ENCODE measurements around the gene BABAM2. TPM values are rescaled to one million over a fixed set of nuclear protein-coding genes. Genes with fewer than 3 reads are reported as not detected.
A peak's percentile ranks its signal among the peaks of the same experiment; 100 is the strongest.

Gene BABAM2
- total RNA-seq, 1 donor from 2014 or later = 28.5 TPM

DNA sequence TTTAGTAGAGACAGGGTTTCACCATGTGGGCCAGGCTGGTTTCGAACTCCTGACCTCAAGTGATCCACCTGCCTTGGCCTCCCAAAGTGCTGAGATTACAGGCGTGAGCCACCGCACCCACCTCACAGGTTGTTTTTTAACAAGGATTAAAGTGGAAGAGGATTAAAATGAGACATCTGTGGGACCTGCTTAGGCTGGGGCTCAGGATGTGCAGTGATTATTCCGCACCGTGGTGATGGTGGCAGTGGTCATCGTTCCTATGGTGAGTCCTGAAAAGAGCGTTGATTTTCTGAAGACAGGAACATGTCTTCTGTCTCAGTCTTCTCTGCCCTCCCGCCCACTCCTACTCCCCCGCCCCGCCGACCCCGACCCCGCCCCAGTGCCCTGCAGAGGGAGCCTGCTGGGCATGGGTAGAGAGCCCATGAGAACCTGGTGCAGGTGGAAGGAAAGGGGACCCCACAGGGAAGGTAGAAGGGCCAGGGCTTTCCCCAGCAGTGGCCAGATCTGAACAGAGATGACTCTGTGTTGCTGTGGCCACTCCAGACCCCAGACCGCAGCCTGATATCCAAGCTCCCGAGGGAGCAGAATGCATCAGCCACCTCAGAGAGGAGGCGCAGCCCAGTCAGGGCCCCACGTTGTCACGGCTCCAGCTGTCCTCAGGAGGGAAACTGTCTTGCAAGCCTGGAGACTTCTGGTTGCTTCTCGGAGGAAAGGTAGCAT, 467.6 kb downstream of the BABAM2 start:
- Histone ChIP-seq H3K4me1 (ENCODE audit: insufficient read depth, low read length) (peaks cover 23% of the 10 kb centered on the region), H3K27me3 (ENCODE audit: insufficient read depth, low read length) (no peaks in the 10 kb centered on the region), H3K79me2 (ENCODE audit: insufficient read depth, low read length) (no peaks in the 10 kb centered on the region), H3K27ac (ENCODE audit: low read depth, low read length) (no peak overlapping the region), H2AFZ (ENCODE audit: low read depth, low read length) (no peak overlapping the region), H3K9me3 (ENCODE audit: insufficient read depth, low read depth, low read length) (no peaks in the 10 kb centered on the region), H4K20me1 (ENCODE audit: insufficient read depth, low read length) (no peaks in the 10 kb centered on the region), H3K4me3 (ENCODE audit: insufficient read depth, low read depth, low read length) (no peak overlapping the region), H3K4me2 (ENCODE audit: low read length) (no peak overlapping the region), H3K9ac (ENCODE audit: low read length) (no peak overlapping the region), H3K36me3 (ENCODE audit: insufficient read depth, low read length) (no peaks in the 10 kb centered on the region)
- no peak for DNase-seq (ENCODE audit: low read depth)
- Mint-ChIP-seq H3K27ac (ENCODE audit: unreplicated experiment) (peak overlapping the region; percentile 58), H3K27me3 (ENCODE audit: low read depth, unreplicated experiment) (peaks cover 2% of the 10 kb centered on the region), H3K4me3 (ENCODE audit: unreplicated experiment) (no peak overlapping the region), H3K36me3 (ENCODE audit: low read depth, unreplicated experiment) (peaks cover 3% of the 10 kb centered on the region), H3K9me3 (ENCODE audit: unreplicated experiment) (no peaks in the 10 kb centered on the region), H3K4me1 (ENCODE audit: low read depth, unreplicated experiment) (peaks cover 20% of the 10 kb centered on the region)
- FAIRE-seq = no peak
- TF ChIP-seq, protein P1, sequence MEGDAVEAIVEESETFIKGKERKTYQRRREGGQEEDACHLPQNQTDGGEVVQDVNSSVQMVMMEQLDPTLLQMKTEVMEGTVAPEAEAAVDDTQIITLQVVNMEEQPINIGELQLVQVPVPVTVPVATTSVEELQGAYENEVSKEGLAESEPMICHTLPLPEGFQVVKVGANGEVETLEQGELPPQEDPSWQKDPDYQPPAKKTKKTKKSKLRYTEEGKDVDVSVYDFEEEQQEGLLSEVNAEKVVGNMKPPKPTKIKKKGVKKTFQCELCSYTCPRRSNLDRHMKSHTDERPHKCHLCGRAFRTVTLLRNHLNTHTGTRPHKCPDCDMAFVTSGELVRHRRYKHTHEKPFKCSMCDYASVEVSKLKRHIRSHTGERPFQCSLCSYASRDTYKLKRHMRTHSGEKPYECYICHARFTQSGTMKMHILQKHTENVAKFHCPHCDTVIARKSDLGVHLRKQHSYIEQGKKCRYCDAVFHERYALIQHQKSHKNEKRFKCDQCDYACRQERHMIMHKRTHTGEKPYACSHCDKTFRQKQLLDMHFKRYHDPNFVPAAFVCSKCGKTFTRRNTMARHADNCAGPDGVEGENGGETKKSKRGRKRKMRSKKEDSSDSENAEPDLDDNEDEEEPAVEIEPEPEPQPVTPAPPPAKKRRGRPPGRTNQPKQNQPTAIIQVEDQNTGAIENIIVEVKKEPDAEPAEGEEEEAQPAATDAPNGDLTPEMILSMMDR (IDR thresholded peaks at IDR 0.05; ENCODE audit: insufficient read depth, low read depth, low read length) = no peak
- no peak for TF ChIP-seq EZH2 (IDR thresholded peaks at IDR 0.05; ENCODE audit: insufficient read depth, low read length)

DNA sequence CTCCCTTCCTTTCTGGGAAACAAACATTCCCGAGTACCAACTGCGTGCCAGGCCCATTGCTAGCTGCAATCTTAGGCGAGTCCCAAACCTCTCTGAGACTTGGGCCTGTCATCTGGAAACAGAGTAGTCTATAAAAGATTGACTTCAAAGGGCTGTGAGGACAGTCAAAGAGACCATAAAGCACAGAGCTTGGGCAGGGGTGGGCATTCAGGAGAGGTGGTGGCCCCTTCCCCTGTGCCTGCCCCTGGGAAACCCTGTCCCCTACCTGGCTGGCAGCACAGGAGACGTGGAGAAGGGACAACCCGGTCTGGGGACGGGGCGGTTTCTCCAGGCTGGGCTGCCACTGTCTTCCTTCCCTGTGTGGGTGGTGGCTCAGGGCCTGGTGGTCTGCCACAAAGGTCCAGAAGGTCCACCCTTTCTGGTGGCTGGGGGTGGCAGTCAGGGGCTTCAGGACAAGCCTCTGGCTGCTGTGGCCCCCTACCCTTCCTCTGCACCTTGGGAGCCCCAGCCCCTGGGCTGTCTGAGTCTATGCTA, 468.2 kb downstream of the BABAM2 start:
- DNase-seq (ENCODE audit: low read depth) (no peak), FAIRE-seq (no peak)
- peaks cover 23% of the 10 kb centered on the region for H3K4me1 ChIP-seq (ENCODE audit: insufficient read depth, low read length)
- no peaks in the 10 kb centered on the region for H4K20me1 ChIP-seq (ENCODE audit: insufficient read depth, low read length)
- Mint-ChIP-seq H3K4me1 (ENCODE audit: low read depth, unreplicated experiment) (peaks cover 20% of the 10 kb centered on the region), H3K4me3 (ENCODE audit: unreplicated experiment) (no peak overlapping the region), H3K27me3 (ENCODE audit: low read depth, unreplicated experiment) (peaks cover 2% of the 10 kb centered on the region), H3K9me3 (ENCODE audit: unreplicated experiment) (no peaks in the 10 kb centered on the region), H3K27ac (ENCODE audit: unreplicated experiment) (no peak overlapping the region), H3K36me3 (ENCODE audit: low read depth, unreplicated experiment) (peaks cover 3% of the 10 kb centered on the region)
- no peaks in the 10 kb centered on the region for H3K9me3 ChIP-seq (ENCODE audit: insufficient read depth, low read depth, low read length)
- H3K36me3 ChIP-seq (ENCODE audit: insufficient read depth, low read length) = no peaks in the 10 kb centered on the region
- H3K4me2 ChIP-seq (ENCODE audit: low read length) = peak overlapping the region; percentile 35
- TF ChIP-seq EZH2 (IDR thresholded peaks at IDR 0.05; ENCODE audit: insufficient read depth, low read length) = no peak
- TF ChIP-seq, protein P1 (IDR thresholded peaks at IDR 0.05; ENCODE audit: insufficient read depth, low read depth, low read length) = no peak
- no peak overlapping the region for H3K4me3 ChIP-seq (ENCODE audit: insufficient read depth, low read depth, low read length)
- H2AFZ ChIP-seq (ENCODE audit: low read depth, low read length) = no peak overlapping the region
- H3K79me2 ChIP-seq (ENCODE audit: insufficient read depth, low read length) = no peaks in the 10 kb centered on the region
- no peak overlapping the region for H3K9ac ChIP-seq (ENCODE audit: low read length)
- H3K27me3 ChIP-seq (ENCODE audit: insufficient read depth, low read length) = no peaks in the 10 kb centered on the region
- no peak overlapping the region for H3K27ac ChIP-seq (ENCODE audit: low read depth, low read length)
